PC-3 (cell line): ENCODE measurements around the gene DGKB. TPM values are rescaled to one million over a fixed set of nuclear protein-coding genes. Genes with fewer than 3 reads are reported as not detected.

Experiments used
- ATAC-seq: fragments of 200-7000 bp; cut with Tn5 transposase; 2 replicates; pipeline ENCODE4 v1.9.1; 2020; ENCODE audit warnings: mild to moderate bottlenecking, moderate library complexity
- BruUV-seq: library from RNA; stranded (reverse); fragments of 400-500 nt; replicated peaks from 2 replicates; lab custom pipeline; 2021; lab: Mats Ljungman, UMichigan
- CTCF ChIA-PET: fragments of 300-600 bp; sonication (Branson Sonifier 250); formaldehyde crosslinking; loops from one replicate; lab custom pipeline; 2022; ENCODE audit warnings: antibody characterized with exemption; lab: Charles Lee
- POLR2A ChIA-PET: fragments of 300-600 bp; sonication (Branson Sonifier 250); formaldehyde crosslinking; loops from one replicate; lab custom pipeline; 2022; ENCODE audit warnings: antibody characterized with exemption; ENCODE audit not compliant: unreplicated experiment; lab: Charles Lee
- DNase-seq: peaks from one replicate; pipeline ENCODE4 v3.0.0-alpha.2; 2015
- H2AFZ ChIP-seq: fragments of 300-600 bp; sonication (generic); 2 replicates; pipeline ENCODE4 v1.6.0; 2016; ENCODE audit warnings: antibody characterized with exemption, low read length
- H3F3A ChIP-seq: fragments of 300-600 bp; sonication (generic); one replicate; pipeline ENCODE4 v1.6.0; 2017; ENCODE audit warnings: antibody characterized with exemption, low read length, control low read depth, mild to moderate bottlenecking; ENCODE audit not compliant: unreplicated experiment
- H3K27ac ChIP-seq: fragments of 300-600 bp; sonication (generic); 2 replicates; pipeline ENCODE4 v1.5.1; 2016; ENCODE audit warnings: mild to moderate bottlenecking, low read length
- H3K27me3 ChIP-seq: fragments of 300-600 bp; sonication (generic); 2 replicates; pipeline ENCODE4 v1.6.1; 2016; ENCODE audit warnings: low read length, mixed read lengths
- H3K36me3 ChIP-seq: fragments of 300-600 bp; sonication (generic); 2 replicates; pipeline ENCODE4 v1.6.1; 2016; ENCODE audit warnings: low read depth, mixed run types, low read length, mixed read lengths
- H3K4me1 ChIP-seq: fragments of 300-600 bp; sonication (generic); 2 replicates; pipeline ENCODE4 v1.5.1; 2016; ENCODE audit warnings: low read length; ENCODE audit not compliant: insufficient read depth
- H3K4me2 ChIP-seq: fragments of 300-600 bp; sonication (generic); 2 replicates; pipeline ENCODE4 v1.6.0; 2016; ENCODE audit warnings: low read length
- H3K4me3 ChIP-seq: fragments of 300-600 bp; sonication (generic); 2 replicates; pipeline ENCODE4 v1.5.1; 2016; ENCODE audit warnings: mild to moderate bottlenecking, low read length, mixed read lengths
- H3K79me2 ChIP-seq: fragments of 300-600 bp; sonication (generic); 2 replicates; pipeline ENCODE4 v1.6.1; 2017; ENCODE audit warnings: low read length, mixed read lengths
- H3K9ac ChIP-seq: fragments of 300-600 bp; sonication (generic); 2 replicates; pipeline ENCODE4 v1.6.0; 2016; ENCODE audit warnings: mild to moderate bottlenecking, low read length
- H3K9me2 ChIP-seq: fragments of 300-600 bp; sonication (generic); replicated peaks from 2 replicates; pipeline ENCODE4 v1.6.1; 2016; ENCODE audit warnings: mixed run types, low read length, mixed read lengths
- H3K9me3 ChIP-seq: fragments of 300-600 bp; sonication (generic); 2 replicates; pipeline ENCODE4 v1.6.1; 2016; ENCODE audit warnings: low read length, mixed read lengths
- H4K20me1 ChIP-seq: fragments of 300-600 bp; sonication (generic); 2 replicates; pipeline ENCODE4 v1.6.1; 2016; ENCODE audit warnings: low read length, mixed read lengths
- EZH2 ChIP-seq: fragments of 300-600 bp; sonication (generic); IDR thresholded peaks from one replicate; pipeline ENCODE4 v1.6.1; 2017; ENCODE audit warnings: antibody characterized with exemption, mild to moderate bottlenecking, low read length; ENCODE audit not compliant: unreplicated experiment
- EZH2phosphoT487 ChIP-seq: fragments of 300-600 bp; sonication (generic); IDR thresholded peaks from 2 replicates; pipeline ENCODE4 v1.6.1; 2018; ENCODE audit warnings: mild to moderate bottlenecking, antibody characterized with exemption, low read length, borderline replicate concordance
- intact Hi-C: fragments of 100-400 bp; cut with micrococcal nuclease; formaldehyde crosslinking; loops from 2 replicates; pipeline ENCODE4 v1.9.0; 2023
- total RNA-seq: library from RNA; depleted of rRNA; stranded (reverse); fragments of >200 nt; gene quantifications from 2 replicates; pipeline ENCODE4 v1.2.3, GENCODE V29; 2014
- TF ChIP-seq, protein P1 (sequence below): fragments of 300-600 bp; sonication (generic); conservative IDR thresholded peaks from 2 replicates; pipeline ENCODE4 v1.5.1; 2017; ENCODE audit warnings: antibody characterized with exemption, low read depth, mild to moderate bottlenecking, low read length

DGKB gene
- total RNA-seq, 1 experiment from 2014 or later = 0.15 TPM

DNA sequence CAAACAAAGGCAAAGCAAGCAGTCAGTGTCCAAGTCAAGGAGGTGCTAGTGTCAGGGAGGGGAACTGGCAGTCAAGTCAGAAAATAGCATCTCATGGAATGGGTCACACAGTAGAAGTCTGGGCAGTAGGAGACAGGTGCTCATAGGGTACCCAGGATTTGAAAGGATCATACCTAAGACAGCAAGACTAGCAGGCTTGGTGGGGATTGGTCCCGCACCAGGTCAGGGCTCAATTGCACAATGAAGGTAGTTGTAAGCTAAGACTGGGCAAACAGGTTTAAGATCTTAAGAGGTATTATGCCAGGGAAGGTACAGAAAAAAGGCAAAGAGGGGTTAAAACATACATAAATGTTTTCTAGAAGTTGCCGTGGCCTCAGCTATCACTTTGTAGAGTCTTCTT is 731.7 kb downstream of the DGKB start:
- H3K4me3 ChIP-seq = no peak overlapping the region
- intact Hi-C loops = no loop called here
- H3F3A ChIP-seq = no peaks in the 10 kb centered on the region
- no peaks in the 10 kb centered on the region for H3K27me3 ChIP-seq
- H3K79me2 ChIP-seq = no peaks in the 10 kb centered on the region
- no peaks in the 10 kb centered on the region for H3K9me2 ChIP-seq
- CTCF ChIA-PET = no interaction called here
- TF ChIP-seq EZH2phosphoT487 = no peak
- TF ChIP-seq, protein P1, sequence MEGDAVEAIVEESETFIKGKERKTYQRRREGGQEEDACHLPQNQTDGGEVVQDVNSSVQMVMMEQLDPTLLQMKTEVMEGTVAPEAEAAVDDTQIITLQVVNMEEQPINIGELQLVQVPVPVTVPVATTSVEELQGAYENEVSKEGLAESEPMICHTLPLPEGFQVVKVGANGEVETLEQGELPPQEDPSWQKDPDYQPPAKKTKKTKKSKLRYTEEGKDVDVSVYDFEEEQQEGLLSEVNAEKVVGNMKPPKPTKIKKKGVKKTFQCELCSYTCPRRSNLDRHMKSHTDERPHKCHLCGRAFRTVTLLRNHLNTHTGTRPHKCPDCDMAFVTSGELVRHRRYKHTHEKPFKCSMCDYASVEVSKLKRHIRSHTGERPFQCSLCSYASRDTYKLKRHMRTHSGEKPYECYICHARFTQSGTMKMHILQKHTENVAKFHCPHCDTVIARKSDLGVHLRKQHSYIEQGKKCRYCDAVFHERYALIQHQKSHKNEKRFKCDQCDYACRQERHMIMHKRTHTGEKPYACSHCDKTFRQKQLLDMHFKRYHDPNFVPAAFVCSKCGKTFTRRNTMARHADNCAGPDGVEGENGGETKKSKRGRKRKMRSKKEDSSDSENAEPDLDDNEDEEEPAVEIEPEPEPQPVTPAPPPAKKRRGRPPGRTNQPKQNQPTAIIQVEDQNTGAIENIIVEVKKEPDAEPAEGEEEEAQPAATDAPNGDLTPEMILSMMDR = no peak
- H3K9me3 ChIP-seq = 0 out of 2 replicates have a peak, but pooled peaks cover 3% of the 10 kb centered on the region
- no peak overlapping the region for H3K4me2 ChIP-seq
- peak; percentile 13 for DNase-seq
- no peaks in the 10 kb centered on the region for H3K4me1 ChIP-seq
- POLR2A ChIA-PET = no interaction called here
- H3K36me3 ChIP-seq = no peaks in the 10 kb centered on the region
- no peak overlapping the region for H3K27ac ChIP-seq
- BruUV-seq = no TSS peak
- no peak overlapping the region for H2AFZ ChIP-seq
- no peak overlapping the region for H3K9ac ChIP-seq
- H4K20me1 ChIP-seq = no peaks in the 10 kb centered on the region
- no peak for ATAC-seq

DNA sequence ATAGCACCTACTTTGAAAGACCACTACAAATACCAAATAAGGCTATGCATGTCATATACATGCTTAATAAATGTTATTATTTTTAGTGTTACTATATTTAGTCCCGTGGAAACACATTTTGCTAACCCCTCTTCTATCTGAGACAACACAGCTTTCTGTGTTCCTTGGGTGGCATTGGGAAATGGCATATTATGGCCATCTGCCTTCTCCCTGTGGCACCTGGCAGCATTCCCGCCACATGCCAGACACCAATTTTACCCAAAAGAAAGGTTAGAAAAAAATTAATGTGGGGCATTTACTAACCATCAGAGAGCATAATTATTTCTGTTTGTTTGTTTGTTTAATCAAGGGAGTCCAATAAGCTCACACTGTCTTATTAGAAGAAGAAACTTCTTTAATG is 744.4 kb downstream of the DGKB start:
- no peak for ATAC-seq
- no peak overlapping the region for H2AFZ ChIP-seq
- ChIA-PET CTCF (no interaction called here), POLR2A (no interaction called here)
- TF ChIP-seq EZH2 = no peak
- TF ChIP-seq, protein P1 = no peak
- no peak for TF ChIP-seq EZH2phosphoT487
- no peak overlapping the region for H3K9ac ChIP-seq
- no peaks in the 10 kb centered on the region for H3F3A ChIP-seq
- H3K27ac ChIP-seq = no peak overlapping the region
- no peaks in the 10 kb centered on the region for H3K27me3 ChIP-seq
- no peaks in the 10 kb centered on the region for H4K20me1 ChIP-seq
- intact Hi-C loops = no loop called here
- H3K4me3 ChIP-seq = no peak overlapping the region
- H3K9me3 ChIP-seq = no peaks in the 10 kb centered on the region
- H3K9me2 ChIP-seq = no peaks in the 10 kb centered on the region
- no peaks in the 10 kb centered on the region for H3K36me3 ChIP-seq
- no peaks in the 10 kb centered on the region for H3K4me1 ChIP-seq
- H3K4me2 ChIP-seq = no peak overlapping the region
- no TSS peak for BruUV-seq
- no peak for DNase-seq
- no peaks in the 10 kb centered on the region for H3K79me2 ChIP-seq

DNA sequence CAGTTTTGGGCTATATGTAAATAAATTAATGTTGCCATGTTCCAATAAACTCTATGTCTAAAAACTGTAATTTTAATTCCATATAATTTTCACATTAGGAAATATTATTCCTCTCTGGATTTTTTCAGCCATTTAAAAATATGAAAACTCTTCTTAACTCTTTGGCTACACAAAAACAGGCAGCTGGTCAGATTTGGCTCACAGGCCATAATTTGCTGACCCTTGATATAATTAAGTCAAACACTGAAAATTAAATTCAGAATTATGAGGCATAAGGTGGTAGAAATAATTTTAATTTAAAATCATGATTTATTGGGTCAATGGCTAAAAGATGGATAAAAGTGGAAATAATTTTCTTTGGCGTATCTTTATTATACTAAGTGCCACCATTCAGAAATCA is 746.1 kb downstream of the DGKB start:
- no peaks in the 10 kb centered on the region for H3K9me2 ChIP-seq
- H3K4me1 ChIP-seq = no peaks in the 10 kb centered on the region
- H3K27ac ChIP-seq = no peak overlapping the region
- intact Hi-C loops = no loop called here
- no peaks in the 10 kb centered on the region for H3K79me2 ChIP-seq
- TF ChIP-seq, protein P1 = no peak
- TF ChIP-seq EZH2 (no peak), EZH2phosphoT487 (no peak)
- no TSS peak for BruUV-seq
- POLR2A ChIA-PET = interaction anchor here (0.6 kb wide), 1 partner anchor 166 kb away, joined by 7 read pairs; no protein-coding TSS in a partner anchor
- ATAC-seq (no peak), DNase-seq (no peak)
- no peak overlapping the region for H3K4me3 ChIP-seq
- H3K36me3 ChIP-seq = no peaks in the 10 kb centered on the region
- H3K9me3 ChIP-seq = no peaks in the 10 kb centered on the region
- CTCF ChIA-PET = no interaction called here
- H3K4me2 ChIP-seq = no peak overlapping the region
- H3F3A ChIP-seq = no peaks in the 10 kb centered on the region
- H4K20me1 ChIP-seq = no peaks in the 10 kb centered on the region
- no peak overlapping the region for H3K9ac ChIP-seq
- no peaks in the 10 kb centered on the region for H3K27me3 ChIP-seq
- H2AFZ ChIP-seq = no peak overlapping the region
